ENCODE measurements around the gene SKIC8.

SKIC8 gene

DNA sequence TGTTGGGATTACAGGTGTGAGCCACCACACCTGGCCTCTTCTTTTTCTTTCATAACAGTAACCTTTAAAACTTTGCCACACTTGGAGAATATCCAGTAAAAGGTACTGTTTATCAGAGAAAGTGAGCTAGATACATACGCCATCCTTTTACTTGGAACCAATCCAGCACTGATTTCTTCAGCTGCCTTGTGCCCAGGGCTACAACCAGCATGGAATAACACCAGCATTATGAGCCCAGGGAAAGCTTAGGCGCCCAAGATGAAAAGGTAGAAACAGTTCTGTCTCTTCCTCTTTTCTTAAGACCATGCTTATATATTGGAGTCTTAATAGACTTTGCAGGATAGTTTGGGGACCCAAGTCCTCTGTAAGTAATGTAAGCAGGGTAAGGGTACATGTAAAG lies 8.4 kb downstream of the SKIC8 start:
- no peak for DNase-seq (ENCODE audit: low read depth)

DNA sequence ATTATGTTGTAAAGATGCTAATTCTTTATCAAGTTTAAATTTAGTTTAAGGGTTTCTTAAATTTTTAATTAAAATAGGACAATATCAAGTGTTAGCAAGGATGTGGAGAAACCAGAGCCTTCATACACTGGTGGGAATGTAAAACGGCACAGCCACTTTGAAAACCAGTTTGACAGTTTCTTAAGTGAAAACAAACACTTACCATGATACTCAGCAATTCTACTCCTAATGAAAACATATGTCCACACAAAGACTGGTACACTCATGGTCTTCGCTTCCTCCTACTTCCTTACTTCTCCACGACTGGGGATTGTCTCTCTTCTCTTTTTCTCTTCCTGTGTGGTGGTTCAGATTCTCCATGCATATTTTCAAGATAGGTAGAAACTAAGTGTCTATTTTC lies 9.2 kb downstream of the SKIC8 start:
- DNase-seq (ENCODE audit: low read depth) = no peak

- no peak for DNase-seq (ENCODE audit: low read depth)
These were observed 14.7 kb downstream of the SKIC8 start for GRCh38 chr15:78284758-78285157.

DNA sequence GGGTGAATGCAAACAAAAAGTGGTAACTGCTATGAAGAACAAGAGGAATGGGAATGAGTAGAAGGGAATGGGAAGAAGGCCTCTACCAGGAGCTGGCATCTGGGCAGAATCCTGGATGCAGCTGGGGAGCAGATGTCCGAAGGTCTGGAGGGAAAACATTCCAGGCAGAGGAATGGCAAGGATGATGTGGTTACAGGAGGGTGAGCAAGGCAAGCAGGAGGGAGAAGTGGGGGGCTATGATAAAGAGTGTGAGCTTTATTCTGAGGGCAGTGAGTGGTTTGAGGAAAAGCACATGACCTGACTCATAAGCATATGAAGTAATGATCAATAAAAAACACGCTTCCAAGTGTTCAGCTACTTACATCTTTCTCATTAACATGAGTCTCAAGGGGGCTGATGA lies 17.1 kb downstream of the SKIC8 start:
- DNase-seq (ENCODE audit: low read depth) = no peak

GRCh38 chr15:78280319-78281072 lies 18.9 kb downstream of the SKIC8 start:
- DNase-seq (ENCODE audit: low read depth) = no peak

DNA sequence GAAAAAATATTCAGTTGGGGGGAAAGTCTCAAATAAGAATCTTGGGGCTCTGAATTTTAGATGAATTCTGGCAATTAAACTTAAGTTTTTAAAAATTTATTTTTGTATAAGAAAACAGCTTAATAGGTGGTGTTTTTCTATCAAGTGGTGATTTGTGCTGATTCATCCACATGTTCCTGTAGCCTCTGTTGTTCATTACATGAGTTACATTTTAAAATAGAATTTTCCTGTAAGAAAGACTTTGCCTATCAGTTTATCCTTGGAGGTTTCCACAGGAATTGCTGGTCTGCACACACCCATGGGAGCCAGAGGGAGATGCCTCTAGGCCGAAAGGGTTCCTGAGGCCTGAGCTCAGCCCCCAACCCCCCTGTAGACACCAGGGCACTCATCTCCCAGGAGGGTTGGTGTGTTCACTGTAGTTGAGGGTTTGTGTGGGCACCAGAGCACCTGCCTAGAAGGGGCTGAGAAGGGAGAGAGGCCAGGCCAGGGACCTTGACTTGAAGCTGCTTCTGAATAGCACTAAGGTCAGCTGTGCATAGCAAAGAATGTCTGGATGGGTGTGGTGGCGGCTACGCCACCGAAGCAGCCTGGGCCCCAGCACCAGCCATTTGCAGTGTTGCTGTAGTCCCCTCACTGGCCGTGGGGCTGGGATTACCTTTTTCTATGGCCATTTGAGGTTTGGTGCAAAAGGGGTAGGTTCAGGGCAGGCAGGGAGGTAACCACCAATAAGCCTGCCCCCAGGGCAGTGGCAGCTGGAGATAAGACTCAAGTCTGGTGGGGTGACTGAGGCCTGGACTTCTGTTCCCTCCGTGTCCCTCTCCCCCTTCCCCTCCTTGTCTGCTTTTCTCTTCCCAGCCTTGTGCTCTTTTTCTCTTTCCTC lies 23.1 kb downstream of the SKIC8 start:
- DNase-seq (ENCODE audit: low read depth) = no peak

GRCh38 chr15:78274994-78275393 lies 24.4 kb downstream of the SKIC8 start:
- no peak for DNase-seq (ENCODE audit: low read depth)

DNA sequence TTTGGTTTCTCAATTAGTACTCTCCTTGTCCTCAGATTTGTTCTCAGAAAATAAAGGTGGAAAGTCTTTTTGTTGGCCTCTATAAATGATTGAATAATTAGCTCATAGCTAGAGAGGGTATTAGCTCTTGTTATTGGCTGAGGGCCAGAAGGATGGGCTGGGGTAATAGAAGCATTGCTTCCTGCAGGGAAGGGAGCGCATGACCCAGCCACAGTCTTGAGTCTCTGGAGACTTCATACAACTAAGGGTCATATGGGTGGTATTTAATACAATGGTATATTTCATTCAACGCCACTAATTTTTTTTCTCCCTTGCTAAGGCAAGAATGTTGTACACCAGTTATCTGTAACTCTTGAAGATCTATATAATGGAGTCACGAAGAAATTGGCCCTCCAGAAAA lies 26.6 kb downstream of the SKIC8 start:
- DNase-seq (ENCODE audit: low read depth) = no peak

DNA sequence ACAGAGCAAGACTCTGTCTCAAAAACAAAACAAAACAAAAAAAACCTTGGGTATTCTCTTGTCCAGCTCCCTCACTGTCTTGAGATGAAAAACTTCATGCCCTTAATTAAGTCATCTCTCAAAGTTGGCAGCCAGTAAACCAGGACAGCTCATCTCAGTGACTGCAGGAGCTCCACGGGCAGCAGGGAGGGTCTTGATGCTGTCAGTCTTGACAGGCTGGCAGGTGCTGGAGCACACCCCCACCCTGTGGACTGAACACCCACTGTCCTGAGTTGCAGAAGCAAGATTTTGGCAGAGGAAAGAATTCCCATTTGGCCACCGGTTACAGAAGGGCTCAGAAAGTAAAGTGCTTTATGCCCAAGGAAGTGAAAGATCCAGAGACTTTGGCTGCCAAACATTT lies 27.1 kb downstream of the SKIC8 start:
- DNase-seq (ENCODE audit: low read depth) = no peak

GRCh38 chr15:78266806-78267205 lies 32.6 kb downstream of the SKIC8 start:
- no peak for DNase-seq (ENCODE audit: low read depth)

GRCh38 chr15:78266229-78266628 lies 33.2 kb downstream of the SKIC8 start:
- DNase-seq (ENCODE audit: low read depth) = no peak

DNA sequence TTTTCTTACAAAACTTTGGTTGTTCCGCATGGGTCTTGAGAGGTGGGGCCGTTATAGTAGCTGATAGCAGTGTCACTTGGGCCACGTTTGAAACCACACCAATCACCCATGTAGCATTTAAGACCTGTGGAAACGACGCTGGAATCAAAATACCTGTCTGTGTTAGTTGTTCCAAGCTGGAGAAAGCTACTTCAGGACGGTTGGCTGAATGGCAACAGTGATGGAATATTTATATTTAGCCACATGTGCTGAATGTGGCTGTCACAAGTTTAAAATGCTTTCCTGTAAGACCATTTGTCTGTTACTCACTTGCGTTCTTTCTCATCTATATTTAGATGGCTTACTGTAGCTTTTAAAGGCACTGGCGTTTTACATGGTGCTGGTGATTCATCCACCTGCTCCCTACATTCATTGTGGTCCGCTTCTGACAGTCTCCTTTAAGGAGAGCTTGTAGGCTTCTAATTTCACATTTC lies 33.6 kb downstream of the SKIC8 start:
- no peak for DNase-seq (ENCODE audit: low read depth)

- no peak for DNase-seq (ENCODE audit: low read depth)
These were observed 34.3 kb downstream of the SKIC8 start for GRCh38 chr15:78265137-78265460.

DNA sequence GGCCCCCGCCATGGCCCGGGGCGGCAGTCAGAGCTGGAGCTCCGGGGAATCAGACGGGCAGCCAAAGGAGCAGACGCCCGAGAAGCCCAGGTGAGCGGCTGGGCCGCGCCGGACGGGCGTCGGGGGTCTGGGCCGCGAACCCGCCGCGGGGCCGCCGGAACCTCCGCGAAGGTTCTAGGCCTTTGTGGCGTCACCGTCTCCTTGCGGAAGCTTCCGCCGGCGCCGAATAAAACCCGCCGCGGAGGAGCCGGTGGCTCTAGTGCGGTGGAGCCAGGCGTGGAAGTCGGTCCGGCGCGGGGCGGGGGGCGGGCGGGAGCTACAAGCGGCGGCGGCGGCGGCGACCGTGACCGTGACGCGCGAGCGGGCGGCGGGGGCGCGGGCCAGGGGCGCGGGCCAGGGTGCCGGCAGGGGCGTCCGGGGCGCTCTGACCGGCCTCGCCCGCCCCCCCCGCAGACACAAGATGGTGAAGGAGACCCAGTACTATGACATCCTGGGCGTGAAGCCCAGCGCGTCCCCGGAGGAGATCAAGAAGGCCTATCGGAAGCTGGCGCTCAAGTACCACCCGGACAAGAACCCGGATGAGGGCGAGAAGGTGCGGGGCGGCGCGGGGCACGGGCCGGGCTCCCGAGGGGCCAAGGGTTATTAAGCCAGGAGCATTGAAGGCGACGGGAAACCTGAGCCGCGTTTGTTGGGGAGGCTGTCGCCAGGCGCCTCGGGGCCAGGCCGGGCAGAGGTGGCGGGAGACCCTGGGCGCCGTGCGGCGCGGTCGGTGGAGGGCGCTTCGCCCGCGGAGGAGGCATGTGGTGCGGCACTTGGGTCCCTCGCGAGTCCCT lies 34.9 kb downstream of the SKIC8 start, which contains the start of gene DNAJA4:
DNAJA4 (plus strand) TSS at position 259 of the 833 bp plus-strand sequence; CDS start at position 461, 202 bp downstream.
- no peak for DNase-seq (ENCODE audit: low read depth)

DNA sequence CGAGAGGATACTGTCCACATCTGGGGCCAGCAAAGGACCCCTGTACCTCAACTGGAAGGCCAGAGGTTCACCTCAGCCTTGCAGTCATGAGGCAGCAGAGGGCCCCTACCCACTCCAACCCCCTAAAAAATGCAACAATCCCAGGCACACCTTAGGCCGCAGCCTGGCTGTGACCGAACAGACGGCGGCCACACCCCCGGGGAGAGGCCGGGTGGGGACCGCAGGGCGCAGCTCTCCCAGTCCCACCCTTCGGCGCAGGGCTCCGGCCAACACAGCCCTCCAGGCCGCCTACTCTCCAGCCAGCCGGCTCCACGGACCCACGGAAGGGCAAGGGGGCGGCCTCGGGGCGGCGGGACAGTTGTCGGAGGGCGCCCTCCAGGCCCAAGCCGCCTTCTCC lies 35.5 kb downstream of the SKIC8 start:
- DNase-seq (ENCODE audit: low read depth) = no peak

DNA sequence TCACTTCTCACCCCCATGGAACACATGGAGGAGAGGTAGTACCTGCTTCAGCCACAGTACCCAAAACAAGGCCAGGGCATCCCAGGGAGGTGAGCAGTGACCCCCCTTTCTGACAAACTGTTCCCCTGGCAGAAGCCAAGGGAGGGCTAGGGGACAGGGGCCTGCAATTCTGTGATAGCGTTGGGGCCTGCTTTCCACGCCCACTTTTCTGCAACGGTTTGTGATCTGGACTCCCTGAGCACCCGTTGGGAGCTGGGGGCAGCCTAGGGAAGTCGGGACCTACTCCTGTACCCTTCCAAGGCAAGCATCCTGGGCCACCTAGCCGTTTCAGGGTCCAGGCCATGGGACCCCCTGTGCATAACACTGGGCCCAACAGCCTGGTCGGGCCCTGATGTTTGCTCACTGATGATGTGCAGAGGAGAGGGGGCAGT lies 36.0 kb downstream of the SKIC8 start:
- DNase-seq (ENCODE audit: low read depth) = no peak

- no peak for DNase-seq (ENCODE audit: low read depth)
These were observed 38.3 kb downstream of the SKIC8 start for GRCh38 chr15:78261062-78261461.

- no peak for DNase-seq (ENCODE audit: low read depth)
These were observed 38.9 kb downstream of the SKIC8 start for GRCh38 chr15:78260489-78260888.

GRCh38 chr15:78259232-78259631 lies 40.2 kb downstream of the SKIC8 start:
- DNase-seq (ENCODE audit: low read depth) = no peak

- DNase-seq (ENCODE audit: low read depth) = no peak
These were observed 41.7 kb downstream of the SKIC8 start for GRCh38 chr15:78257681-78258080.

GRCh38 chr15:78256044-78256437 lies 43.4 kb downstream of the SKIC8 start:
- no peak for DNase-seq (ENCODE audit: low read depth)

DNA sequence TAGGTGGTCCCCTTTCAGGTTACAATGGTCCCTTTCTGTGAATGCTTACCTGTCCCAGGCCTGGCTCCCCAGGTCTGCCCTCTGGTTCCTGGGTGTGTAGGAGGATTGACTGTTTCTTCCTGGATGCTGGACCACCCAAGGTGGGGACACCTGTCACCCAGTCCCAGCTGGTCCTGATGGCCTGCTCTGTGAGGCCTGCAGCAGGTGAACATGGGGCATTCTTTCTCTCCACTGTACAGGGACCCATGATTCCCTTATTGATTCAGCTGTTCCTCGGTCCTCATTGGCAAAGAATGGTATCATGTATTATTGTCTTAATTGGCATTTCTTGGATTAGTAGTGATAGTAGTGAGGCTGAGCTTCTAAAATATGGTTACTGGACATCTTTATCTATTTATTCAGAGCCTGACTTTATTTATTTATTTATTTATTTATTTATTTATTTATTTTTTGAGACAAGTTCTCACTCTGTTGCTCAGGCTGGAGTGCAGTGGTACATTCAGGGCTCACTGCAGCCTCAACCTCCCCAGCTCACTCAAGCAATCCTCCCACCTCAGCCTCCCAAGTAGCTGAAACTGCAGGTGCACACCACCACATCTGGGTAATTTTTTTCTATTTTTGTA lies 43.9 kb downstream of the SKIC8 start:
- DNase-seq (ENCODE audit: low read depth) = no peak

Data from fibroblast of the conjunctiva (primary cell).